Measurements from ENCODE around the gene GALNT1.
"Not testable (repeated sequence)": the region's sequence is repeated elsewhere in the genome, so short reads cannot be mapped to it uniquely, and the experiment has no call there.

The GALNT1 gene

DNA sequence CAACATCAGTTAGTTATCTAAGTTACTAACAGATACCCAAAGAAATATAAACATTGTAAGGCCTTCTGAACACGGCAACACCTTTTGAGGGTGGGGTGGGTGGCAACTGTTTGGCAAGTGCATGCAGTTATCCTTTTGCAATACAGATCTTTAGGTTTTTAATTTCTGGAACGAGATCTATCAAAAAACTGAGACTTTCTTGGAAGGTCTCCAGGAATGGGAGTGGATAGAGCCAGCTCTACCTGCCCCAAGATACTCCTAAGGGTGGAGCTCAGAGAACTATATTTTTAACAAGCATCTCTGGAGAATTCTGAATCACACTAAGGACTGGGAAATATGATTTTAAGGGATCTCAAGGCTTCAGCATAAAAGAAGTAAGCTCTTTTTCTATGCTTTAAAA lies 11.4 kb upstream of the GALNT1 start:
- Histone ChIP-seq H3K4me1 (ENCODE audit: control insufficient read depth in 1 of 2, insufficient read depth in 1 of 2, low read depth in 1 of 2, low read length in 1 of 2) (no peaks in the 10 kb centered on the region), H3K36me3 (no peaks in the 10 kb centered on the region), H3K27me3 (no peaks in the 10 kb centered on the region), H3K27ac (no peak overlapping the region), H3K9me3 (no peaks in the 10 kb centered on the region), H3K4me3 (ENCODE audit: low read depth in 1 of 2, low read length in 1 of 2) (no peak overlapping the region)
- TF ChIP-seq, protein P1, sequence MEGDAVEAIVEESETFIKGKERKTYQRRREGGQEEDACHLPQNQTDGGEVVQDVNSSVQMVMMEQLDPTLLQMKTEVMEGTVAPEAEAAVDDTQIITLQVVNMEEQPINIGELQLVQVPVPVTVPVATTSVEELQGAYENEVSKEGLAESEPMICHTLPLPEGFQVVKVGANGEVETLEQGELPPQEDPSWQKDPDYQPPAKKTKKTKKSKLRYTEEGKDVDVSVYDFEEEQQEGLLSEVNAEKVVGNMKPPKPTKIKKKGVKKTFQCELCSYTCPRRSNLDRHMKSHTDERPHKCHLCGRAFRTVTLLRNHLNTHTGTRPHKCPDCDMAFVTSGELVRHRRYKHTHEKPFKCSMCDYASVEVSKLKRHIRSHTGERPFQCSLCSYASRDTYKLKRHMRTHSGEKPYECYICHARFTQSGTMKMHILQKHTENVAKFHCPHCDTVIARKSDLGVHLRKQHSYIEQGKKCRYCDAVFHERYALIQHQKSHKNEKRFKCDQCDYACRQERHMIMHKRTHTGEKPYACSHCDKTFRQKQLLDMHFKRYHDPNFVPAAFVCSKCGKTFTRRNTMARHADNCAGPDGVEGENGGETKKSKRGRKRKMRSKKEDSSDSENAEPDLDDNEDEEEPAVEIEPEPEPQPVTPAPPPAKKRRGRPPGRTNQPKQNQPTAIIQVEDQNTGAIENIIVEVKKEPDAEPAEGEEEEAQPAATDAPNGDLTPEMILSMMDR (IDR thresholded peaks at IDR 0.05): no peak

DNA sequence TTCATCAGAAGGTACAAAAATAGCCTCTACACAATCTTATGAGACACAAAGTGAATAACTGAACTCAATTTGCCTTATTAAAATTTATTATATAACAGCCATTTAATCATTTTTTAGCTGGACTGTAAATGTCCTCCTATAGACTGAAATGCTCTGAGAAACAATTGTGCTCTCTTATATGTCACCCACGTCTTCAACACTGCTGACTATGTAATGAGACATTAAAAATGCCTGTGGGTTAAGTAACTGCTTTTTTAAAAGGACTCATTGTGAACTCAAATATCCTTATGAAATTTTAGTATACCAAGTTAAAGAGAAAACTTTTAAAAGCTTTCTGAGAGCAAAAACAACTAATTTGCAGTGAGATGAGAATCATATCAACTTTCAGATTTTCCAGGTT lies 10.4 kb upstream of the GALNT1 start:
- TF ChIP-seq, protein P1 (IDR thresholded peaks at IDR 0.05): no peak
- Histone ChIP-seq H3K27me3 (no peaks in the 10 kb centered on the region), H3K4me3 (ENCODE audit: low read depth in 1 of 2, low read length in 1 of 2) (no peak overlapping the region), H3K9me3 (no peaks in the 10 kb centered on the region), H3K4me1 (ENCODE audit: control insufficient read depth in 1 of 2, insufficient read depth in 1 of 2, low read depth in 1 of 2, low read length in 1 of 2) (no peaks in the 10 kb centered on the region), H3K36me3 (no peaks in the 10 kb centered on the region), H3K27ac (no peak overlapping the region)

DNA sequence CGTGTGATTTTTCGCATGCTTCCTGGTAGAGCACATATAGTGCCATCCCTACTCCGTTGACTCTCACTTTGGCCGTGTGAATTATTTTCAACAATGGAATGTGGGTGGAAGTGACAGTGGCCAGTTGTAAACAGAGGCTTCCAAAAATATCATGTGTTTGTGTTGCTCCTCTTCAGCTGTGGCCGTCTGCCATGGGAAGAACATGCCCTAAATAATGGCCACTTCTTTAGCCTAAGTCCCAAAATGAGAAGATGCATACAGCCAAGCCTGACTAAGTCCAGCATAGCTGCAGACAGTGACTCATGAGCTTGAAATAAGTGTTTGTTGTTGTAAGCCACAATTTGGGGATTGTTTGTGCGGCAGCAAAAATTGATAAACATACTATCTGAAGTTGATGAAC lies 8.9 kb upstream of the GALNT1 start:
- H3K4me3 ChIP-seq (ENCODE audit: low read depth in 1 of 2, low read length in 1 of 2): no peak overlapping the region
- H3K27me3 ChIP-seq: no peaks in the 10 kb centered on the region
- H3K27ac ChIP-seq: no peak overlapping the region
- no peaks in the 10 kb centered on the region for H3K4me1 ChIP-seq (ENCODE audit: control insufficient read depth in 1 of 2, insufficient read depth in 1 of 2, low read depth in 1 of 2, low read length in 1 of 2)
- TF ChIP-seq, protein P1 (IDR thresholded peaks at IDR 0.05): no peak
- H3K9me3 ChIP-seq: no peaks in the 10 kb centered on the region
- no peaks in the 10 kb centered on the region for H3K36me3 ChIP-seq

DNA sequence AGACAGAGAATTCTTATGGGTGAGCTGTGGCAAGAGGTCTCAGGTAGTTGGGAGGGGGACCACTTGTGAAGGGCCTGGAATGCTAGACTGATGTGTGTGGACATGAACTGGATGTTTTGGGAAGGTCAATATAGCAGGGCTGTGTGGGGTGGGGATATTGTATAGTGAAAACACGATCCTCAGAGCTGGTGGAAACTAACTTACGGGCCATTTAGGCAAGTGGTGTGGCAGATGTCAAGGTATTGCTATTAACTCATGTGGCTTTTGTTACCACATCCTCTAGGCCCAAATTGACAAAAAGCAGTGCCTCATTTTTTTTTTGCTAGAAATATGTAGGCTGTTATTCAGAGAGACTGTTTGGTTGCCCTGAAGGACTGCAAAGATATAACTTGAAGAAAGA lies 8.0 kb upstream of the GALNT1 start:
- no peak overlapping the region for H3K4me3 ChIP-seq (ENCODE audit: low read depth in 1 of 2, low read length in 1 of 2)
- TF ChIP-seq, protein P1 (IDR thresholded peaks at IDR 0.05): no peak
- no peaks in the 10 kb centered on the region for H3K27me3 ChIP-seq
- no peaks in the 10 kb centered on the region for H3K4me1 ChIP-seq (ENCODE audit: control insufficient read depth in 1 of 2, insufficient read depth in 1 of 2, low read depth in 1 of 2, low read length in 1 of 2)
- no peak overlapping the region for H3K27ac ChIP-seq
- H3K9me3 ChIP-seq: no peaks in the 10 kb centered on the region
- H3K36me3 ChIP-seq: no peaks in the 10 kb centered on the region

DNA sequence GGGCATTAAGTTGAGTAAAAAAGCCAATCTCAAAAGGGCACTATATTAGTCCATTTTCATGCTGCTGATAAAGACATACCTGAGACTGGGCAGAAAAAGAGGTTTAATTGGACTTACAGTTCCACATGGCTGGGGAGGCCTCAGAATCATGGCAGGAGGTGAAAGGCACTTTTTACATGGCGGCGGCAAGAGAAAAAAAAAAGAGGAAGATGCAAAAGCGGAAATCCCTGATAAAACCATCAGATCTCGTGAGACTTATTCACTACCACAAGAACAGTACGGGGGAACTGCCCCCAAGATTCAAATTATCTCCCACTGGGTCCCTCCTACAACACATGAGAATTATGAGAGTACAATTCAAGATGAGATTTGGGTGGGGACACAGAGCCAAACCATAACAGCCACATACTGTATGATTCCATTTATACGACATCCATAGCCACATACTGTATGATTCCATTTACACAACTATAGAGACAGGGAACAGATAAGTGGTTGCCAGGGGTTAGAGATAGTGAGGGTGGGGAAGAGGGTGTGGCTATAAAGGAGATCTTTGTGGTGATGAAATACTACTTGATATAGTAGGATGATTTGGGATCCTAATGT lies 5.2 kb upstream of the GALNT1 start:
- H3K9me3 ChIP-seq; H3K27me3 ChIP-seq; H3K4me3 ChIP-seq (ENCODE audit: low read depth in 1 of 2, low read length in 1 of 2); H3K4me1 ChIP-seq (ENCODE audit: control insufficient read depth in 1 of 2, insufficient read depth in 1 of 2, low read depth in 1 of 2, low read length in 1 of 2); H3K27ac ChIP-seq; H3K36me3 ChIP-seq: not testable (repeated sequence)

DNA sequence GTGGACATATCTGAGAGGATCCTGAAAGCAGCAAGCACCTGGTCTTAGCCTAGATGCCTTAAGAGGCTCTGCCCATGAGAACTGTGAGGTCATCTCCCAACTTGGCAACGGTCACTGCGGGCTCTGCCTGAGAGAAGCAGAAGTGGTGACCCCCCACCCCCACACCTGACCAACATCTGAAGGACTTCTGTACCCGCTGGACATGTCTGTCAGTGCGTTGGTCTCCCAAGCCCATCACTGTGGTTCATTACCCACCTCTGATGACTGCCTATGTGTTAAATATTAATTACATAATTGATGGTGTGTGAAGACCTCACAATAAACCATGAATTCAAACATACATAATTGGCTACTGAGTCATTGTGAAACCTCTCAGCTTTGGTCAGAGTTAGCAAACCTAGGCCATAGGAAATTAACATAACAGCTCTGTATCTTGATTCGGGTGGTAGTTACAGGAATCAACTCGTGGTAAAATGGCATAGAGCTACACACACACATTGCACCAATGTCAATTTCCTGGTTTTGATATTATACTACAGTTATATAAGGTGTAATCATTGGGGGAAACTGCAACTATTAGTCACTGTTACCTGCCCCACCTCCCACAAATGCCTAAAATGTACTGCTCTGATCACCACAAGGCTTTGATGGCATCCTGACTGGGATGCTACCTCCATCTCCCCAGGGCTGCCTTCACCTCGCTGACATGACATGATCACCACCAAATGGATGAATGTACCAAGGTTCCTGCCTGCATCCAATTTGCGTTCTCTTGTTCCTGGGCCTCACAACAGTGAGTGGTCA lies 4.3 kb upstream of the GALNT1 start:
- H3K27me3 ChIP-seq: no peaks in the 10 kb centered on the region
- H3K9me3 ChIP-seq: no peaks in the 10 kb centered on the region
- H3K4me3 ChIP-seq (ENCODE audit: low read depth in 1 of 2, low read length in 1 of 2): no peak overlapping the region
- TF ChIP-seq, protein P1 (IDR thresholded peaks at IDR 0.05): no peak
- H3K36me3 ChIP-seq: no peaks in the 10 kb centered on the region
- H3K4me1 ChIP-seq (ENCODE audit: control insufficient read depth in 1 of 2, insufficient read depth in 1 of 2, low read depth in 1 of 2, low read length in 1 of 2): peaks cover 3 to 7% of the 10 kb centered on the region in 2 experiments
- no peak overlapping the region for H3K27ac ChIP-seq
